HG02885 (cell line): Measurements from ENCODE around the gene PHF21B.
"Not testable (repeated sequence)": the region's sequence is repeated elsewhere in the genome, so short reads cannot be mapped to it uniquely, and the experiment has no call there.

Experiments used
- ATAC-seq: cut with Tn5 transposase; IDR thresholded peaks from one replicate; pipeline ENCODE4 v1.9.1; 2021; ENCODE audit warnings: mild to moderate bottlenecking; ENCODE audit not compliant: unreplicated experiment, poor library complexity

Gene PHF21B

GRCh38 chr22:44965171-44965570 lies 44.6 kb downstream of the PHF21B start:
- ATAC-seq = no peak

DNA sequence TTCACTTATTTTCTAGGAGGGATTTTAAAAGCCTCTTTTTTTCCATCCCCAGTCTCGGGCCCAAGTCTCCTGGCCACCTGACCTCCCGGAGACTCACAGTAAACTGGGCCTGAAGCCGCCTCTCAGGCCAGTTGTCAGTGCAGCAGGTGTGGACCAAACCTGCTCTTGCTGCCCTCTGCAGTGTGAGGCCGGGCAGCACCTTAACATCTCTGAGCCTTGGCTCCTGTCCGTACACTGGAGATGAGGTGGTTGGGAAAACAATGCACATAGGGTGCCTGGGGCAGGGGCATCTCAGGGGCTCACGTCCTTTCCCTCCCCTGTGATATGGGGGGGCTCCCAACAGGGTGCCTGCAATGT lies 45.1 kb downstream of the PHF21B start:
- ATAC-seq = no peak

- no peak for ATAC-seq
These were observed 45.7 kb downstream of the PHF21B start for GRCh38 chr22:44963832-44964721.

GRCh38 chr22:44962741-44963454 lies 46.9 kb downstream of the PHF21B start:
- ATAC-seq = no peak

DNA sequence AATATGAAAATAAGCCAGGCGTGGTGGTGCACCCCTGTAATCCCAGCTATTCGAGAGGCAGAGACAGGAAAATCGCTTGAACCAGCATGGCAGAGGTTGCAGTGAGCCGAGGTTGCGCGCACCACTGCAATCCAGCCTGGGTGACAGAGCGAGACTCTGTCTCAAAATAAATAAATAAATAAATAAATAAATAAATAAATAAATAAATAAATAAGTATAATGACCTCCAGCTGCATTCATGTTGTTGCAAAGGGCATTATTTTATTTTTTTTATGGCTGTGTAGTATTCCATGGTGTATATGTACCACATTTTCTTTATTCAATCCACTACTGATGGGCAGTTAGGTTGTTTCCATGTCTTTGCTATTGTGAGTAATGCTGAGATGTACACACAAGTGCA lies 48.1 kb downstream of the PHF21B start:
- not testable (repeated sequence) for ATAC-seq

DNA sequence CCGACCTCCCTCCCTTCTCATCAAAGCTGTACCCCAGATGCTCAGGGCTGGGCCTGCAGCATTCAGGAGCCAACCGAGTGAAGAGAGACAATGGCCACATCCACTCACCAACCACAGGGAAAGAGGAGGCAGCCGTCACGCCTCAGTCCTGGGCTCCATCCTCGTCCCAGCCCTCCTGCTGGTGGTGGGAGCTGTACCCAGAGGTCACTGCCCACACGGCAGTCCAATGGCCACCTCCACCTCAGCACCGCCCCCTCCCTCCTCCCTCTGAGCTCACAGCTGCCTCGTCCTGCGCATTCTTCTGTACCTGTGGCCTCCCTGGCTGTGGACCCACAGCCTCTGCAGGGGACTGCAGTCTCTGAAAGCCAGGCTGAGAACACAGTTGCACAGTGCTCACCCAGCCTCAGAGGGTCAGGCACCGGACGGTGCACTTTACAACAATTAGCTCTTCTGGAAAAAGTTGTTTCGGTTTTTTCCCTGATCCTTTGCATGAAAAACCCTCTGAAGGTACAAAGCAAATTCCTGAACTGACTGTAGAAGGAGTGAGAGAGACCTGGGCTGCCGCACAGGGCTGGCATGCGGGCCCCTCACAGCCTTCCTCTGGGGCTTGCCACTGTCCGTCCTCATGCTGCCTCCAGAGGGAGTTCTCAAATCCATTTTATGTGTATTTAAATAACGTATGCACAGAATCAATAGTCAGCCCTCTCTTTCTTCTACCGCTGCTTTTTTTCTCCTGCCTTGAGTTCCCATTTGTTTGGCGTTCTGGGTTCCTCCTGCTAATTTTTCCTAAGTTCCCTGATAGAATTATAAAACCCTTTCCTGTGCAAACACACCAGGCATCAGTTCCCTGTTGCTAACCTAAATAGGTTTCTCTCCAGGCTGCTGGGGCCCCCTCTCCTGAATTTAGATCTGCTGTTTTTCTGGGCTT lies 52.7 kb downstream of the PHF21B start:
- ATAC-seq = no peak

DNA sequence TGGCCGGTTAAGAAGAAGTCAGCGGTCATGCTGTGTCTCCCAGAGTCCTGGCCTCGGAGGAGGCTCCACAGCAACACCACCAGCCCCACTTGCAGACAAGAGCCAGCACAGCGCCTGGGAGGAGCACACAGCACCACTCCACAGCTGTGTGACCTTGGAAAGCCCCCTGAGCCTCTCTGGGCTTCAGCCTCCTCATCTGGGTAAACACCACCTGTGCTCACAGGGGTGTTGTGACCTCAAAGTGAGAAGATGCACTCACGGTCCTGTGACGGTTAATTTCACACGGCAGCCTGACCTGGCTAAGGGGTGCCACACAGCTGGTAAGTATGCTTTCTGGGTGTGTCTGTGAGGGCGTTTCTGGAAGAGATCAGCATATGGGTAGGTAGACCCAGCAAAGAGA lies 54.7 kb downstream of the PHF21B start:
- no peak for ATAC-seq

- no peak for ATAC-seq
These were observed 55.7 kb downstream of the PHF21B start for GRCh38 chr22:44954149-44954548.

DNA sequence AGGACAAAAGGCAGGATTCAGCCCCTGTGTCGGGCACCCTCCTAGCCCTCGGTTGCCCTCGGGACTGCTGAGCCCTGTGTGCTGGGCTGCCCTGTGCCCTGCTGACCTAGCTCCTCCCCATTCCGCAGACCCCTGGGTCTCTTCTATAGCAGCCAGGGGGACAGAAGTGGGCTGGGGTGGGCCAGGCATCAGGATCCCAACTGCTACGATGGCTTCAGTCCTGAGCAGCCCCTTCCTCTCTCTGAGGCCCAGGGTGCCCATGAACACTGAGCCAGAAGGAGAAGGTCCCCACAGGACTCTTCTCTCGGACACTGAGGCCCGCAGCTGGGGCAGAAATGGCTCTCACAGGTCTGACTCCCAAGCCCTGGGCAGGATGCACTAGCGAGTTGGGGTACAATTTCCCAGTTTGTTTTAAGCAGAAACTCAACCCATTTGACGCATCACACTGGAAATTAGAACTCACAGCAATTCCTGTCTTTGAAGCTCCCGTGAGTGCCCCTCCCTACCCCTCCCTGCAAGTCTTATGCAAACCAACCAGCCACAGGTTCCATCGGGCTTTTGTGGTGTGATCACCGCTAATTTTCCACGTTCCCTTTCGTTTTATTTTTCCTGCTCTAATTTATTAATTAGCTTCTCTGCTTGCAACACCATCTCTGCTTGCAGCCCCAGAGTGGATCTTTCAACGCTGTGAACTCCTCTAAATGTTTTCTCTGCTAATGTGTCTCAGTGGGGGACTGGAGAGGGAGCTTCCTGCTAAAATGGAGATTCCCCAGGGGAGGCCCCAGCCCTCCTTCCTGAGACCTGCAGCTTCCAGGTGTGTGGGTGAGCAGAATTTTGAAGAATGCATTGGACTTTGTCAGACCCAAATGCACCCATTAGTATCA lies 56.7 kb downstream of the PHF21B start:
- no peak for ATAC-seq

DNA sequence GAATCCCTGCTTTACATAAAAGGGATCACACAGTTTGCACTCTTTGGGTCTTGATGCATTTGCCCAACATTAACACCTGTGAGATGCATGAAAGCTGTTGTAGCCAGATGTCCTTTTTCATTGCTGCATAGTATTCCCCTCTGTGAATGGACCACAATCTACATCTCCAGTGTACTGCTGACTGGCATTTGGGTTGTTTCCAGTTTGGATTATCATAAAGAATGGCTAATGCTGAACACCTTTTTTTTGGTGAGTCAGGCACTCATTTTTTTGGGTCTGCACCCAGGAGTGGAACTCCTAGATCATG lies 58.3 kb downstream of the PHF21B start:
- no peak for ATAC-seq

DNA sequence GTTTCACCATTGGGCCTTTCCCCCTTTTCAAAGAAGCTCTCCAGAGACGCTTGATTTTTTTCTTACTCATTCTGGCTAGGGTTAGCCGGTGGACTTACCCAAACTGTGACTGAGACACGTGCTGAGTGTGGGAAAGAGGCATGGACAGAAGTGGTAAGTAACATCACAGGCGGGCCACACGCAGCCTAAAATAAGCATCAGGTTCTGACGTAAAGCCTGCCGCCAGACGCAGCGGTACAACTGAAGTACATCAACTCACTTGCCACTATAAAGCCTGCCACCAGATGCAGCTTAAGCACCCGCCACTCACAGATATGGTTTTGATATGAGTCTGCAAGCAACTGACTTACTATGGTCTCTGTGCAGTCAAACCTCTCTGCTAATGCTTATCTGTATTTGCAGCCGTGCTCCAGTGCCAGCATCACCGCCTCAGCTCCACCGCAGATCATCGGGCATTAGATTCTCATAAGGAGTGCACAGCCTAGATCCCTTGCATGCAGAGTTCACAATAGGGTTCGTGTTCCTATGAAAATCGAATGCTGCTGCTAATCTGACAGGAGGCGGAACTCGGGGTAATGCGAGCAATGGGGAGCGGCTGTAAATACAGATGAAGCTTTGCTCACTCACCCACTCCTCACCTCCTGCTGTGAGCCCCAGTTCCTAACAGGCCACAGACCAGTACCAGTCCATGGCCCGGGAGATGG lies 58.8 kb downstream of the PHF21B start:
- no peak for ATAC-seq

DNA sequence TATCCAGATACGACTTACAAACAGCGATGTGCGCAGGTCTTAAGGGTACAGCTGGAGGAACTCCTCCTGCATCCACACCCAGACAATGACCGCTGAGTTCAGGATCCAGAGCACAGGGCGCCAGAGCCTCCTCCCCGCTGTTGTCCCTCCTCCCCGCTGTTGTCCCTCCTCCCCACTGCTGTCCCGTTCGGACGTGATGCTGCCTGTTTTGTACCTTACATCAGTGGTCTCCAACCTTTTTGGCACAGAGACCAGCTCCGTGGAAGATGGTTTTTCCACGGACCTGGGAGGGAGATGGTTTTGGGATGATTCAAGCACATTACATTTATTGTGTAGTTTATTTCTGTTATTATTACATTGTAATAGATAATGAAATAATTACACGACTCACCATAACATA lies 62.0 kb downstream of the PHF21B start:
- ATAC-seq = no peak

DNA sequence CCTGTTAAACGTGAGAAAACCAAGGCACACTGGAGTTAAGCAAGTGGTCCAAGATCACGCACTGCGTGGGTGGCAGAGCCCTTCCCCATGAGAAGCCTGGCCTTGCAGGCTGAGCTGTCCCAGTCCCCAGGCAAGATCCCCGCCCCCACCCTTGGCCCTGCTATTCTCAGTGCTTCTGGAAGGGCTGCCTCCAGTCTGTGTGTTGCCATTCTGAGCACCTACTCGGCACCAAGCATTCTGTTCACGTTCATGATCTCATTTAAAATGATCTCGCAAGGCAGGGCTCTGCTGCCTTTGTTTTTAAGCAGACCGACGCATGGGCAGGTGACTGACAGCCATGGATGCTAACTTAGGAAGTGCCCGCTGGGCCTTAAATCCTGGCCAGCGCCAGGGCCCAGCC lies 62.8 kb downstream of the PHF21B start:
- ATAC-seq = no peak

GRCh38 chr22:44944883-44945601 lies 64.8 kb downstream of the PHF21B start:
- no peak for ATAC-seq

- ATAC-seq = no peak
These were observed 66.0 kb downstream of the PHF21B start for GRCh38 chr22:44943701-44944324.

GRCh38 chr22:44942979-44943700 lies 66.7 kb downstream of the PHF21B start:
- ATAC-seq = no peak

DNA sequence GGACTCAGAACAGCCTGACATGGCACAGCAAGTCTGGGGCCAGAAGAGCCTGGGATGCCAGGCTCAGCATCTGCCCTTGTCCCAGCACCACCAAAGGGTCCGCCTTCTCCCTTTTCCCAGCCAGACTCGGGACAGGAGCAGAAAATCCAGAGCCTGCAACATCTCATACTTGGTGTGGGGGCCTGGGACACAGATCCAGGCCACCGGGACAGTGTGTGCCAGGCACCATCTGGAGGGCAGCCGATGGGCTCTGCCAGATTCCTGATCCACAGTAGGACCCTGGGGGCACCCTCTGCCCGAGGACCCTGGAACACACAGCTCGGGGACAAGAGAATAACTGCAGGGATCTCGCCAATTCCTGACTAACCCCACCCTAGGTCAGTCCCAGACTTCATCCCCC lies 67.7 kb downstream of the PHF21B start:
- ATAC-seq = no peak

GRCh38 chr22:44941207-44941606 lies 68.6 kb downstream of the PHF21B start:
- no peak for ATAC-seq
